ENCODE results near the gene PLD6. TPM values are rescaled to one million over a fixed set of nuclear protein-coding genes. Genes with fewer than 3 reads are reported as not detected.

The PLD6 gene
- total and polyA plus RNA-seq, 2 experiments from 2014 or later = 0.65 to 1.0 TPM

DNA sequence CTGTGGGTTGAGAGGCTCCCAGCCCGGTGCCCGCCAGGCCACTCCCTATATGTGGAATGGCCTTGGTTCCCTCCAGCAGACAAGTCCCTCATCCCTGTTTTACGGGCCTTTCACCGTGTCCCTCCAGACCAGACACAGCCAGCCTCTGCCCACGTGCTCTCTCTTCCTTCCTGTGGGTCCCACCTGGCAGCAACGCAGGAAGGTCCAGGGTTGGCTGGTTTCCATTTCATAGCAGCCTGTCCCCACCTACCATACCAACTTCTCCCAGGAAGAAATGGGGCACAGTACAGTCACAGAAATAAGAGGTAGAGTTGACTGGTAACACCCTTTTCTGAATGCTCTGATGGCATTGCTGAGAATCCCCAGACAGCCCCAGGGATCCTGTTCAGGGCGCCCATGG is 34.9 kb downstream of the PLD6 start:
- no peak overlapping the region for H3K9ac ChIP-seq
- no peaks in the 10 kb centered on the region for H3K27me3 ChIP-seq (replicated peaks; ENCODE audit: insufficient read depth)
- in situ Hi-C loops (cut with MboI) = no loop called here
- H3K36me3 ChIP-seq (ENCODE audit: low read depth) = peaks cover 42% of the 10 kb centered on the region
- no peaks in the 10 kb centered on the region for H4K20me1 ChIP-seq (ENCODE audit: insufficient read depth)
- 97 to 98% methylated on average over 7 of the region's 7 CpGs for WGBS, 2 experiments (ENCODE audit: low coverage in 1 of 2, low lambda C conversion rate in 2 of 2, missing lambda C conversion rate in 2 of 2)
- no peak for DNase-seq
- H3K9me2 ChIP-seq (ENCODE audit: insufficient read depth) = no peaks in the 10 kb centered on the region
- no peak overlapping the region for H2AFZ ChIP-seq
- H3K9me3 ChIP-seq (ENCODE audit: low read depth) = no peaks in the 10 kb centered on the region
- no peak for TF ChIP-seq EZH2 (IDR thresholded peaks at IDR 0.05; ENCODE audit: insufficient read depth, poor library complexity, severe bottlenecking)
- no peak for TF ChIP-seq EZH2phosphoT487 (IDR thresholded peaks at IDR 0.05; ENCODE audit: insufficient read depth, low read depth)
- peaks cover 27% of the 10 kb centered on the region for H3K79me2 ChIP-seq (ENCODE audit: insufficient read depth)
- no peaks in the 10 kb centered on the region for H3K4me1 ChIP-seq (ENCODE audit: insufficient read depth)
- H3K27ac ChIP-seq = no peak overlapping the region
- H3K4me2 ChIP-seq (ENCODE audit: unreplicated experiment) = no peak overlapping the region
- no peak overlapping the region for H3K4me3 ChIP-seq
- no peaks in the 10 kb centered on the region for H3F3A ChIP-seq (ENCODE audit: insufficient read depth)

DNA sequence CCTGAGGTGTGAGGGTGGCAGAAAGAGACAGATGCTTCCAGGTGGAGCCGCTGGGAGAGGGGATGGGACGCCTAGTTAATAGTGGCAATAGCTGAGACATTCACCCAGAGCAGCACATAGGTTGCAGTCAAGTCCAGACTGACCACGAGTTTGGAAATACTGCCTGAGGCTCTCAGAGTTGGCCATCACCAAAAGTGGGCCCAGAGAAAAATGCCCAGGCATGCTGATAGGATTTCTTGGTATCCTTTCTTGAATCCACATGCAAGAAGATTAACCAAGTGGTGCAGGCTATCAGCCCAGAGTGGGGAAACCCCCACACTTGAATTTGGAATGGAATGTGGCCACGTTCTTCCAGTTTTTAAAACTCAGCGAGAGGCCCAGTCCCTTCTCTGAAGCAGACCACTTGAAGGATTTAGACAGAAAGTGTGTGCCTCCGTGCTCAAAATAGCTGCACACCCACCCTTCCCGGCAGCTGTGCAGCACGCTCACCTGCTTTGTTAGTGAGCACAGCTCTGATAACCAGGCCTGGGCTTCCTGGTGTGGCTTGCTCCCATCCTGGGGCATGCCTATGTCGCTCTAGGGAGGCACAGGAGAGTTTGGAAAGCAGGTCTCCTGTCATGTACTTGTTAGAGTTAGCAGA is 35.7 kb downstream of the PLD6 start:
- WGBS, 2 experiments (ENCODE audit: low coverage in 1 of 2, low lambda C conversion rate in 2 of 2, missing lambda C conversion rate in 2 of 2) = 90% methylated on average over 9 of the region's 9 CpGs
- Histone ChIP-seq H2AFZ (no peak overlapping the region), H3K4me1 (ENCODE audit: insufficient read depth) (no peaks in the 10 kb centered on the region), H3K36me3 (ENCODE audit: low read depth) (peaks cover 42% of the 10 kb centered on the region), H3K9me2 (ENCODE audit: insufficient read depth) (no peaks in the 10 kb centered on the region), H3K4me2 (ENCODE audit: unreplicated experiment) (no peak overlapping the region), H4K20me1 (ENCODE audit: insufficient read depth) (no peaks in the 10 kb centered on the region), H3K9me3 (ENCODE audit: low read depth) (no peaks in the 10 kb centered on the region), H3K27me3 (replicated peaks; ENCODE audit: insufficient read depth) (no peaks in the 10 kb centered on the region), H3K79me2 (ENCODE audit: insufficient read depth) (peaks cover 27% of the 10 kb centered on the region), H3K9ac (no peak overlapping the region), H3F3A (ENCODE audit: insufficient read depth) (no peaks in the 10 kb centered on the region), H3K27ac (no peak overlapping the region), H3K4me3 (no peak overlapping the region)
- in situ Hi-C loops (cut with MboI) = no loop called here
- peak; percentile 31 for DNase-seq
- TF ChIP-seq EZH2phosphoT487 (IDR thresholded peaks at IDR 0.05; ENCODE audit: insufficient read depth, low read depth) = no peak
- TF ChIP-seq EZH2 (IDR thresholded peaks at IDR 0.05; ENCODE audit: insufficient read depth, poor library complexity, severe bottlenecking) = no peak

DNA sequence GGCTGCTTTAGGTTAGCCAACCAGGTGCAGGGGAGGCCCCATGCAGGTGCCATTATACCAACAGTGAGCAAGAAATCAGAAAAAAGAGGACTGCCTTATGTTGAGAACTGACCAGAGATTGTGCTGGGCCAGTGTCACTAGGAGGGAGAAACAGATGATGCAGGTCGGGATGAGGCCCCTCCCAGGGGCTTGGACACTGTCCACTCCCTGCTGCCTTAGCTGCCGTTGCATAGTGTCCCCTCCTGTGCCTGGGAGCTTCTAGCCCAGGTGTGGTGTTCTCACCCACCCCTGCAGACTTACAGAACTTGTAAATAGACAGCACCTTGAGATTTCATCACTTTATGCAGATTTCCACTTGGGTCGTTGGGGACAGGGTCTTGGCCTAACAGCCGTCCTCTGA is 36.7 kb downstream of the PLD6 start:
- Histone ChIP-seq H4K20me1 (ENCODE audit: insufficient read depth) (no peaks in the 10 kb centered on the region), H3K9ac (no peak overlapping the region), H2AFZ (no peak overlapping the region), H3K27ac (no peak overlapping the region), H3K9me2 (ENCODE audit: insufficient read depth) (no peaks in the 10 kb centered on the region), H3K4me2 (ENCODE audit: unreplicated experiment) (no peak overlapping the region), H3K9me3 (ENCODE audit: low read depth) (no peaks in the 10 kb centered on the region), H3K27me3 (replicated peaks; ENCODE audit: insufficient read depth) (no peaks in the 10 kb centered on the region), H3K79me2 (ENCODE audit: insufficient read depth) (peaks cover 27% of the 10 kb centered on the region), H3K4me1 (ENCODE audit: insufficient read depth) (no peaks in the 10 kb centered on the region), H3F3A (ENCODE audit: insufficient read depth) (no peaks in the 10 kb centered on the region), H3K36me3 (ENCODE audit: low read depth) (peaks cover 36% of the 10 kb centered on the region), H3K4me3 (no peak overlapping the region)
- no peak for DNase-seq
- in situ Hi-C loops (cut with MboI) = no loop called here
- TF ChIP-seq EZH2 (IDR thresholded peaks at IDR 0.05; ENCODE audit: insufficient read depth, poor library complexity, severe bottlenecking) = no peak
- TF ChIP-seq EZH2phosphoT487 (IDR thresholded peaks at IDR 0.05; ENCODE audit: insufficient read depth, low read depth) = no peak
- 72 to 80% methylated on average over 4 of the region's 4 CpGs for WGBS, 2 experiments (ENCODE audit: low coverage in 1 of 2, low lambda C conversion rate in 2 of 2, missing lambda C conversion rate in 2 of 2)

DNA sequence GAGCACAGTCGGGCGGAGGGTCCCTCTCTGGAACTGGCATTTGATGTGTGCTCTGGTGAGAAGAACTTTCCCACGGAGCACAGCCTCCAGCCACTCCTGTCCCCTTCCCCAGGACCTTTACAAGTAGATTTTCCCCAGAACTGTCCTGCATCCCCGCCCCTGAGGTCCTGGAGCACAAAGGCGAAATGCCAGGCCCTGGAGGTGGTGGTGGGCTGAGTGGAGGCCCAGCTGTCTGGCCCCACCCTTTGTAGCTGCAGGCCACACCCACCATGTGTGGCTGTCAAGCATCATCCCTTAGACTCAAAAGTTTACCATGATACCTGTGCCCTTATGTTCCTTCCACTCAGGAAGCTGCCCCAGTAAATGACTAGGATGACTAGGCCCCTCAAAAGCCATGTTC is 37.7 kb downstream of the PLD6 start:
- H3K9me2 ChIP-seq (ENCODE audit: insufficient read depth) = no peaks in the 10 kb centered on the region
- in situ Hi-C loops (cut with MboI) = no loop called here
- H3K4me3 ChIP-seq = no peak overlapping the region
- H3K4me2 ChIP-seq (ENCODE audit: unreplicated experiment) = no peak overlapping the region
- H2AFZ ChIP-seq = no peak overlapping the region
- DNase-seq = no peak
- no peak overlapping the region for H3K27ac ChIP-seq
- no peaks in the 10 kb centered on the region for H3K4me1 ChIP-seq (ENCODE audit: insufficient read depth)
- H3K36me3 ChIP-seq (ENCODE audit: low read depth) = peaks cover 35% of the 10 kb centered on the region; the same call in 1 of the 2 replicates
- H3K9me3 ChIP-seq (ENCODE audit: low read depth) = no peaks in the 10 kb centered on the region
- no peaks in the 10 kb centered on the region for H4K20me1 ChIP-seq (ENCODE audit: insufficient read depth)
- no peaks in the 10 kb centered on the region for H3K27me3 ChIP-seq (replicated peaks; ENCODE audit: insufficient read depth)
- TF ChIP-seq EZH2phosphoT487 (IDR thresholded peaks at IDR 0.05; ENCODE audit: insufficient read depth, low read depth) (no peak), EZH2 (IDR thresholded peaks at IDR 0.05; ENCODE audit: insufficient read depth, poor library complexity, severe bottlenecking) (no peak)
- WGBS, 2 experiments (ENCODE audit: low coverage in 1 of 2, low lambda C conversion rate in 2 of 2, missing lambda C conversion rate in 2 of 2) = 90 to 94% methylated on average over 5 of the region's 5 CpGs
- no peak overlapping the region for H3K9ac ChIP-seq
- peaks cover 30% of the 10 kb centered on the region for H3K79me2 ChIP-seq (ENCODE audit: insufficient read depth)
- H3F3A ChIP-seq (ENCODE audit: insufficient read depth) = no peaks in the 10 kb centered on the region
